ENCODE measurements around the gene SBF1. TPM values are rescaled to one million over a fixed set of nuclear protein-coding genes. Genes with fewer than 3 reads are reported as not detected.

Gene SBF1
- total and polyA plus RNA-seq, 2 of the 13 experiments (the other 11 are each of a cell fraction or from before 2014, with no cell fraction given) = 31.7 to 40.9 TPM

DNA sequence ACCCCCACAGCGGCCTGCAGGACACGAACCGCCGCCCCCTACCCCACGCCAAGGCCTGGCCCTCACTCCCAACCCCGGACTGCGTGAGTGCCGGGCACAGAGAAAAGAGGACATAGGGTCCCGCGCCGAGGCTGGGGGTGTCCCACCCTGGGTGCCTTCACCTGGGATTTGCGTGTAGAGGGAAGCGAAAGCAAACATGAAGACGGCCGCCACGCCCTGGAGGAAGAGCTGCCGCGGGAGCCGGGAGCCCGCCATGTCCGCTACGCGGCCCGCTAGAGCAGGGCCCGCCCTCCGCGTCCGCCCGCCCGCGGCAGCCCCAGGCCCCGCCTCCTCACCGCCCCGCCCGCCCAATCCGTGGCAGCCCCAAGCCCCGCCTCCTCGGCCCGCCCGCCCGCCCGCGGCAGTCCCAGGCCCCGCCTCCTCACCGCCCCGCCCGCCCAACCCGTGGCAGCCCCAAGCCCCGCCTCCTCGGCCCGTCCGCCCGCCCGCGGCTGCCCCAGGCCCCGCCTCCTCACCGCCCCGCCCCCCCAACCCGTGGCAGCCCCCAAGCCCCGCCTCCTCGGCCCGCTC, 32.7 kb upstream of the SBF1 start, which contains the start of gene LMF2 (continued):
- TF ChIP-seq, protein P1, sequence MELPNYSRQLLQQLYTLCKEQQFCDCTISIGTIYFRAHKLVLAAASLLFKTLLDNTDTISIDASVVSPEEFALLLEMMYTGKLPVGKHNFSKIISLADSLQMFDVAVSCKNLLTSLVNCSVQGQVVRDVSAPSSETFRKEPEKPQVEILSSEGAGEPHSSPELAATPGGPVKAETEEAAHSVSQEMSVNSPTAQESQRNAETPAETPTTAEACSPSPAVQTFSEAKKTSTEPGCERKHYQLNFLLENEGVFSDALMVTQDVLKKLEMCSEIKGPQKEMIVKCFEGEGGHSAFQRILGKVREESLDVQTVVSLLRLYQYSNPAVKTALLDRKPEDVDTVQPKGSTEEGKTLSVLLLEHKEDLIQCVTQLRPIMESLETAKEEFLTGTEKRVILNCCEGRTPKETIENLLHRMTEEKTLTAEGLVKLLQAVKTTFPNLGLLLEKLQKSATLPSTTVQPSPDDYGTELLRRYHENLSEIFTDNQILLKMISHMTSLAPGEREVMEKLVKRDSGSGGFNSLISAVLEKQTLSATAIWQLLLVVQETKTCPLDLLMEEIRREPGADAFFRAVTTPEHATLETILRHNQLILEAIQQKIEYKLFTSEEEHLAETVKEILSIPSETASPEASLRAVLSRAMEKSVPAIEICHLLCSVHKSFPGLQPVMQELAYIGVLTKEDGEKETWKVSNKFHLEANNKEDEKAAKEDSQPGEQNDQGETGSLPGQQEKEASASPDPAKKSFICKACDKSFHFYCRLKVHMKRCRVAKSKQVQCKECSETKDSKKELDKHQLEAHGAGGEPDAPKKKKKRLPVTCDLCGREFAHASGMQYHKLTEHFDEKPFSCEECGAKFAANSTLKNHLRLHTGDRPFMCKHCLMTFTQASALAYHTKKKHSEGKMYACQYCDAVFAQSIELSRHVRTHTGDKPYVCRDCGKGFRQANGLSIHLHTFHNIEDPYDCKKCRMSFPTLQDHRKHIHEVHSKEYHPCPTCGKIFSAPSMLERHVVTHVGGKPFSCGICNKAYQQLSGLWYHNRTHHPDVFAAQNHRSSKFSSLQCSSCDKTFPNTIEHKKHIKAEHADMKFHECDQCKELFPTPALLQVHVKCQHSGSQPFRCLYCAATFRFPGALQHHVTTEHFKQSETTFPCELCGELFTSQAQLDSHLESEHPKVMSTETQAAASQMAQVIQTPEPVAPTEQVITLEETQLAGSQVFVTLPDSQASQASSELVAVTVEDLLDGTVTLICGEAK (IDR thresholded peaks at IDR 0.05) = no peak
- TF ChIP-seq, protein P1 (CRISPR knock-in tag; IDR thresholded peaks at IDR 0.05) = 0 out of 2 replicates have a peak, but pooled peaks have one; percentile 40
- TF ChIP-seq, protein P2, sequence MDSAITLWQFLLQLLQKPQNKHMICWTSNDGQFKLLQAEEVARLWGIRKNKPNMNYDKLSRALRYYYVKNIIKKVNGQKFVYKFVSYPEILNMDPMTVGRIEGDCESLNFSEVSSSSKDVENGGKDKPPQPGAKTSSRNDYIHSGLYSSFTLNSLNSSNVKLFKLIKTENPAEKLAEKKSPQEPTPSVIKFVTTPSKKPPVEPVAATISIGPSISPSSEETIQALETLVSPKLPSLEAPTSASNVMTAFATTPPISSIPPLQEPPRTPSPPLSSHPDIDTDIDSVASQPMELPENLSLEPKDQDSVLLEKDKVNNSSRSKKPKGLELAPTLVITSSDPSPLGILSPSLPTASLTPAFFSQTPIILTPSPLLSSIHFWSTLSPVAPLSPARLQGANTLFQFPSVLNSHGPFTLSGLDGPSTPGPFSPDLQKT (CRISPR knock-in tag; IDR thresholded peaks at IDR 0.05; ENCODE audit: borderline replicate concordance) = no peak
- TF ChIP-seq BRD4 (CRISPR knock-in tag; IDR thresholded peaks at IDR 0.05) (peak; percentile 37; the same call in 1 of the 2 replicates), NBN (conservative IDR thresholded peaks at IDR 0.05) (no peak), ZKSCAN8 (CRISPR knock-in tag; IDR thresholded peaks at IDR 0.05; ENCODE audit: borderline replicate concordance) (no peak), MLLT10 (CRISPR knock-in tag; IDR thresholded peaks at IDR 0.05) (no peak), ZNF572 (CRISPR knock-in tag; IDR thresholded peaks at IDR 0.05) (no peak), KLF15 (CRISPR knock-in tag; IDR thresholded peaks at IDR 0.05; ENCODE audit: borderline replicate concordance) (no peak), KMT2A (CRISPR knock-in tag; IDR thresholded peaks at IDR 0.05) (no peak), EZH2 (conservative IDR thresholded peaks at IDR 0.05; ENCODE audit: low read depth, low read length) (no peak), MZF1 (CRISPR knock-in tag; IDR thresholded peaks at IDR 0.05; ENCODE audit: borderline replicate concordance) (no peak), NFKBIZ (CRISPR knock-in tag; IDR thresholded peaks at IDR 0.05) (no peak), MEIS1 (CRISPR knock-in tag; IDR thresholded peaks at IDR 0.05; ENCODE audit: borderline replicate concordance) (no peak; the same call in 1 of the 2 replicates)
- TF ChIP-seq, protein P3, sequence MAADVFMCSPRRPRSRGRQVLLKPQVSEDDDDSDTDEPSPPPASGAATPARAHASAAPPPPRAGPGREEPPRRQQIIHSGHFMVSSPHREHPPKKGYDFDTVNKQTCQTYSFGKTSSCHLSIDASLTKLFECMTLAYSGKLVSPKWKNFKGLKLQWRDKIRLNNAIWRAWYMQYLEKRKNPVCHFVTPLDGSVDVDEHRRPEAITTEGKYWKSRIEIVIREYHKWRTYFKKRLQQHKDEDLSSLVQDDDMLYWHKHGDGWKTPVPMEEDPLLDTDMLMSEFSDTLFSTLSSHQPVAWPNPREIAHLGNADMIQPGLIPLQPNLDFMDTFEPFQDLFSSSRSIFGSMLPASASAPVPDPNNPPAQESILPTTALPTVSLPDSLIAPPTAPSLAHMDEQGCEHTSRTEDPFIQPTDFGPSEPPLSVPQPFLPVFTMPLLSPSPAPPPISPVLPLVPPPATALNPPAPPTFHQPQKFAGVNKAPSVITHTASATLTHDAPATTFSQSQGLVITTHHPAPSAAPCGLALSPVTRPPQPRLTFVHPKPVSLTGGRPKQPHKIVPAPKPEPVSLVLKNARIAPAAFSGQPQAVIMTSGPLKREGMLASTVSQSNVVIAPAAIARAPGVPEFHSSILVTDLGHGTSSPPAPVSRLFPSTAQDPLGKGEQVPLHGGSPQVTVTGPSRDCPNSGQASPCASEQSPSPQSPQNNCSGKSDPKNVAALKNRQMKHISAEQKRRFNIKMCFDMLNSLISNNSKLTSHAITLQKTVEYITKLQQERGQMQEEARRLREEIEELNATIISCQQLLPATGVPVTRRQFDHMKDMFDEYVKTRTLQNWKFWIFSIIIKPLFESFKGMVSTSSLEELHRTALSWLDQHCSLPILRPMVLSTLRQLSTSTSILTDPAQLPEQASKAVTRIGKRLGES (CRISPR knock-in tag; IDR thresholded peaks at IDR 0.05; ENCODE audit: borderline replicate concordance) = no peak
- TF ChIP-seq, protein P4, sequence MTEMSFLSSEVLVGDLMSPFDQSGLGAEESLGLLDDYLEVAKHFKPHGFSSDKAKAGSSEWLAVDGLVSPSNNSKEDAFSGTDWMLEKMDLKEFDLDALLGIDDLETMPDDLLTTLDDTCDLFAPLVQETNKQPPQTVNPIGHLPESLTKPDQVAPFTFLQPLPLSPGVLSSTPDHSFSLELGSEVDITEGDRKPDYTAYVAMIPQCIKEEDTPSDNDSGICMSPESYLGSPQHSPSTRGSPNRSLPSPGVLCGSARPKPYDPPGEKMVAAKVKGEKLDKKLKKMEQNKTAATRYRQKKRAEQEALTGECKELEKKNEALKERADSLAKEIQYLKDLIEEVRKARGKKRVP (CRISPR knock-in tag; IDR thresholded peaks at IDR 0.05) = no peak

Data from HepG2 (cell line).